Uterus (tissue), 4 donors: ENCODE results near the gene XYLT1. TPM values are rescaled to one million over a fixed set of nuclear protein-coding genes. Genes with fewer than 3 reads are reported as not detected.
"Not testable (repeated sequence)": the region's sequence is repeated elsewhere in the genome, so short reads cannot be mapped to it uniquely, and the experiment has no call there.

Experiments used
- DNase-seq, 2 donors: peaks; one replicate each; pipeline ENCODE4 v3.0.0-alpha.2; 2019 to 2020
- H3K27ac ChIP-seq, 2 donors: fragments of 200-600 bp; sonication (generic); 1 replicate in 1 of 2; 2 replicates in 1 of 2; pipeline ENCODE4 v1.5.1; 2016 to 2018
- H3K27me3 ChIP-seq, 2 donors: fragments of 200-600 bp; sonication (generic); one replicate each; pipeline ENCODE4 v1.5.1; 2018 to 2019; ENCODE audit warnings: control low read depth in 1 of 2
- H3K36me3 ChIP-seq, 2 donors: fragments of 200-600 bp; sonication (generic); one replicate each; pipeline ENCODE4 v1.5.1; 2019; ENCODE audit warnings: control low read depth in 1 of 2
- H3K4me1 ChIP-seq, 2 donors: fragments of 200-600 bp; sonication (generic); one replicate each; pipeline ENCODE4 v1.5.1; 2018 to 2019; ENCODE audit warnings: control low read depth in 1 of 2
- H3K4me3 ChIP-seq, 2 donors: fragments of 200-600 bp; sonication (generic); 1 replicate in 1 of 2; 2 replicates in 1 of 2; pipeline ENCODE4 v1.5.1; 2018 to 2019; ENCODE audit warnings: mild to moderate bottlenecking in 1 of 2
- H3K9me3 ChIP-seq, 2 donors: fragments of 200-600 bp; sonication (generic); one replicate each; pipeline ENCODE4 v1.5.1; 2019; ENCODE audit warnings: control low read depth in 1 of 2
- CTCF ChIP-seq, 4 experiments: fragments of 200-600 bp in 2 of 4; fragments of 450-650 bp in 2 of 4; sonication (generic) in 2 of 4; IDR thresholded peaks; one replicate each; pipeline ENCODE4 v1.5.1; 2016 to 2019; ENCODE audit warnings: antibody characterized with exemption in 4 of 4, mild to moderate bottlenecking in 2 of 4, moderate library complexity in 1 of 4
- POLR2A ChIP-seq, 2 donors: fragments of 450-650 bp; IDR thresholded peaks; one replicate each; pipeline ENCODE4 v1.6.1; 2016; ENCODE audit warnings: antibody characterized with exemption in 2 of 2, mild to moderate bottlenecking in 1 of 2, moderate library complexity in 1 of 2
- intact Hi-C: fragments of 100-400 bp; cut with DNase I; formaldehyde crosslinking; loops from one replicate; pipeline ENCODE4 v1.15.1; 2023; ENCODE audit warnings: low total_unique reads
- total RNA-seq, 4 donors: library from RNA; depleted of rRNA in 3 of 4; stranded (reverse); fragments of >200 nt in 3 of 4; gene quantifications; one replicate each; pipeline versions ENCODE4 v1.1.0 to v1.2.4, GENCODE V29; 2014 to 2023
- donor health status: DM: yes; HTN: yes; CAD: no.

The XYLT1 gene
- total RNA-seq, 4 donors from 2014 or later = 1.5 to 42.2 (median 15.7) TPM

GRCh38 chr16:17336530-17336900 is 134.2 kb downstream of the XYLT1 start:
- Histone ChIP-seq H3K27me3 (no peaks in the 10 kb centered on the region), H3K36me3 (no peaks in the 10 kb centered on the region), H3K27ac (peak overlapping the region; percentile 52 to 65), H3K4me1 (no peaks in the 10 kb centered on the region), H3K4me3 (no peak overlapping the region), H3K9me3 (no peaks in the 10 kb centered on the region)
- no peak for DNase-seq
- TF ChIP-seq CTCF (IDR thresholded peaks at IDR 0.05) = no peak
- no peak for TF ChIP-seq POLR2A (IDR thresholded peaks at IDR 0.05)
- intact Hi-C loops = no loop called here

DNA sequence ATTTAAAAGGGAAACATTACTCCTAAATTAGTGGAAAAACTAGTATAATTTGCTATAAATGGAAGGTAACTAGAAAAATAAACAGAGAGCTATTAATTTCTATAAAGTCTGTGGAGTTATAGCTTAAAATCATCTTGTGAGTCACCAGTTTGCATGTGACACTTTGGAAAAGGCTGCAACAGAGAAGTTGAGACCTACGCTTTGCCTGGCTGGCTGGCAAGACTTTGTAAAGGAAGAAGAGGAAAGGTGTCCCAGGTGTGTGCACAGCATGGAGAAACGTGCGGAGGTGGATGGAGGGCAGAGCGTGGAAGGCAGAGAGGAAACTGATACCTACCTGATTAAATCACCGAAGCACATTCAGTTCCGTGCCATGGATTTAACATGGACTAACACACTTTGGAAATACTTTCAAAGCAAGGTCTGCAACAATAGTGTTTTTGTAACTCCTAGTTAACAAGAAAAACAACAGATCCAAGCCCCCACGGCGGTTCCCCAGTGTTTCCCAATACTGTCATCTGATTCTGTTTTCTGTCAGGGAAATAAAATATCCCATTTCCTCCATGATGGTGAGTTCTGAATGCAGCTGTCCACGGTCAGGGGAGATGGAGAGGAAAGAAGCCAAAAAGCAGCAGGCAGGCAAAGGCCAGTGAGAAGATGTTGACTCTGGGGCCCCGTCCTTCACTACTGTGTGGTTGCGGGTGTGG is 134.8 kb downstream of the XYLT1 start:
- Histone ChIP-seq H3K27ac (peak overlapping the region; percentile 52 to 65), H3K36me3 (no peaks in the 10 kb centered on the region), H3K4me1 (no peaks in the 10 kb centered on the region), H3K4me3 (no peak overlapping the region), H3K27me3 (no peaks in the 10 kb centered on the region), H3K9me3 (no peaks in the 10 kb centered on the region)
- intact Hi-C loops = no loop called here
- TF ChIP-seq POLR2A (IDR thresholded peaks at IDR 0.05) = no peak
- TF ChIP-seq CTCF (IDR thresholded peaks at IDR 0.05) = no peak
- DNase-seq = peak; percentile 53 to 68

DNA sequence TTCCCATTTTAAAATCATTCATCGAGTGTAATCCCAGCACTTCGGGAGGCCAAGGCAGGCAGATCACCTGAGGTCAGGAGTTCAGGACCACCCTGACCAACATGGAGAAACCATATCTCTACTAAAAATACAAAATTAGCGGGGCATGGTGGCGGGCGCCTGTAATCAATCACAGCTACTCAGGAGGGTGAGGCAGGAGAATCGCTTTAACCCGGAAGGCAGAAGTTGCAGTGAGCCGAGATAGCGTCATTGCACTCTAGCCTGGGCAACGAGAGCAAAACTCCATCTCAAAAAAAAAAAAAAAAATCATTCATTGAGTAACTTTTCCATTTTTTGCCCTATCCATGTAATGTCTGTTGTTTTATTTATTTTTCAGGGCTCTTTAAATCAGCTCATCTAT is 135.4 kb downstream of the XYLT1 start:
- not testable (repeated sequence) for DNase-seq

DNA sequence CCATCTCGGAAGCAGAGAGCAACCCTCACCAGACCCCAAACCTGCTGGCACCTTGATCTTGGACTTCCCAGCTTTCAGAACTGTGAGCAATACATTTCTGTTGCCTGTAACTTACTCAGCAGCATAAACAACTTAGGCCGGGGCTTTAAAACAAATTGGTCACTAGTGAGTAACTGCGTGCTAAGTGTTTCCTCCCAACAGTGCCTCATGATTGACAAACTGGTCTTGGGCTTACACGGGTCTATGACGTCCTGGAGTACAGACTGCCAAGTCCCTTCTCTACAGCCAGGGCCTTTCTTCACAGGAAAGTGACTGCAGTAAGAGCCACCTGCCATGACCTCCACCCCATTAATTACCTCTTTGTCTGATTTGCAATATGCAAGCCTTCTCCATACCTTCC is 136.7 kb downstream of the XYLT1 start:
- DNase-seq = no peak
- no peaks in the 10 kb centered on the region for H3K36me3 ChIP-seq
- no peaks in the 10 kb centered on the region for H3K9me3 ChIP-seq
- TF ChIP-seq CTCF (IDR thresholded peaks at IDR 0.05) (no peak), POLR2A (IDR thresholded peaks at IDR 0.05) (no peak)
- H3K27ac ChIP-seq = no peak overlapping the region
- H3K27me3 ChIP-seq = no peaks in the 10 kb centered on the region
- intact Hi-C loops = no loop called here
- no peak overlapping the region for H3K4me3 ChIP-seq
- peaks cover 0 to 5% of the 10 kb centered on the region in 2 donors for H3K4me1 ChIP-seq

More for the DNA sequence above, 135.4 kb downstream of the XYLT1 start:
- H3K9me3 ChIP-seq, H3K36me3 ChIP-seq, H3K4me1 ChIP-seq, H3K4me3 ChIP-seq, H3K27me3 ChIP-seq, intact Hi-C loops: not testable (repeated sequence)
- H3K27ac ChIP-seq = peak overlapping the region; percentile 52 to 65

DNA sequence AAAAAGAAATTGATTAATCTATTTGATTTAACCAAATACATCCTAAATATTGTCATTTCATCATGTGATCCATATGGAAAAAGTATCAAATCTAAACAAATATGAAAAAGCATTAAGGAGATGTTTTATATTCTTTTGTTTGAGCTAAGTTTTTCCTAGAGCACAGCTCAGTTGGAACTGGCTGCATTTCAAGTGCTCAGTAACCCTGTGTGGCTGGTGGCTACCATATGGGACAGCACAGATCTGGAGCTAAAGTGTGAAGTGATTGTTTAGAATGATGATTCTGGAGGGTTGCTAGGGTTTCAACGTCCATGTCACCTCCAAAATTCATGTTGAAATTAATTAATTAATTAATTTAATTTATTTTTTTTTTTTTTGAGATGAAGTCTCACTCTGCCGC is 137.5 kb downstream of the XYLT1 start:
- Histone ChIP-seq H3K36me3 (no peaks in the 10 kb centered on the region), H3K9me3 (no peaks in the 10 kb centered on the region), H3K4me1 (peaks cover 0 to 5% of the 10 kb centered on the region in 2 donors), H3K27ac (no peak overlapping the region), H3K4me3 (no peak overlapping the region), H3K27me3 (no peaks in the 10 kb centered on the region)
- no peak for DNase-seq
- TF ChIP-seq POLR2A (IDR thresholded peaks at IDR 0.05) = no peak
- no peak for TF ChIP-seq CTCF (IDR thresholded peaks at IDR 0.05)
- intact Hi-C loops = no loop called here
